GM23338 (cell line): ENCODE results near the gene RAPGEF3. TPM values are rescaled to one million over a fixed set of nuclear protein-coding genes. Genes with fewer than 3 reads are reported as not detected.

Source experiments
- ATAC-seq: fragments of 200-7000 bp; cut with Tn5 transposase; 3 replicates; pipeline ENCODE4 v1.9.1; 2020
- DNase-seq: peaks from one replicate; pipeline ENCODE4 v3.0.0-alpha.2; 2015; ENCODE audit warnings: low spot score
- H2AFZ ChIP-seq: fragments of 200-600 bp; sonication (generic); 2 replicates; pipeline ENCODE4 v1.8.0; 2016; ENCODE audit warnings: antibody characterized with exemption, mild to moderate bottlenecking, moderate library complexity
- H3F3A ChIP-seq: fragments of 200-600 bp; sonication (generic); replicated peaks from 2 replicates; pipeline ENCODE4 v1.8.0; 2017; ENCODE audit warnings: antibody characterized with exemption, mixed run types, low read depth
- H3K27ac ChIP-seq: fragments of 200-600 bp; sonication (generic); 2 replicates; pipeline ENCODE4 v1.6.1; 2016; ENCODE audit warnings: low read depth
- H3K27me3 ChIP-seq: fragments of 200-600 bp; sonication (generic); 2 replicates; pipeline ENCODE4 v1.8.0; 2016; ENCODE audit warnings: mild to moderate bottlenecking, mixed run types, moderate library complexity; ENCODE audit not compliant: insufficient read depth
- H3K36me3 ChIP-seq: fragments of 200-600 bp; sonication (generic); 2 replicates; pipeline ENCODE4 v1.8.0; 2016; ENCODE audit warnings: mild to moderate bottlenecking; ENCODE audit not compliant: insufficient read depth
- H3K4me1 ChIP-seq: fragments of 200-600 bp; sonication (generic); 2 replicates; pipeline ENCODE4 v1.8.0; 2016; ENCODE audit warnings: mild to moderate bottlenecking, moderate library complexity; ENCODE audit not compliant: insufficient read depth
- H3K4me2 ChIP-seq: fragments of 200-600 bp; sonication (generic); 2 replicates; pipeline ENCODE4 v1.7.1; 2017; ENCODE audit warnings: mixed run types
- H3K4me3 ChIP-seq: fragments of 200-600 bp; sonication (generic); 2 replicates; pipeline ENCODE4 v1.6.1; 2016; ENCODE audit warnings: mixed run types
- H3K79me2 ChIP-seq: fragments of 200-600 bp; sonication (generic); replicated peaks from 2 replicates; pipeline ENCODE4 v1.8.0; 2017; ENCODE audit warnings: mild to moderate bottlenecking; ENCODE audit not compliant: insufficient read depth
- H3K9me2 ChIP-seq: fragments of 200-600 bp; sonication (generic); 2 replicates; pipeline ENCODE4 v1.8.0; 2017; ENCODE audit not compliant: insufficient read depth
- H4K20me1 ChIP-seq: fragments of 200-600 bp; sonication (generic); replicated peaks from 2 replicates; pipeline ENCODE4 v1.8.0; 2017; ENCODE audit warnings: mild to moderate bottlenecking; ENCODE audit not compliant: insufficient read depth
- H3K27ac Mint-ChIP-seq: 2 replicates; pipeline ENCODE4 v1.8.0; 2020; ENCODE audit warnings: inconsistent platforms, mild to moderate bottlenecking, moderate library complexity, mixed read lengths
- H3K27me3 Mint-ChIP-seq: 3 replicates; pipeline ENCODE4 v1.8.0; 2022; ENCODE audit warnings: low read depth, mild to moderate bottlenecking, moderate library complexity, mixed read lengths, inconsistent platforms; ENCODE audit not compliant: insufficient read depth, poor library complexity
- H3K36me3 Mint-ChIP-seq: 3 replicates; pipeline ENCODE4 v1.8.0; 2021; ENCODE audit warnings: low read depth, mild to moderate bottlenecking, inconsistent platforms, moderate library complexity, mixed read lengths
- H3K4me1 Mint-ChIP-seq: 3 replicates; pipeline ENCODE4 v1.8.0; 2020; ENCODE audit warnings: mild to moderate bottlenecking, inconsistent platforms, mixed read lengths
- H3K4me3 Mint-ChIP-seq: 3 replicates; pipeline ENCODE4 v1.8.0; 2021; ENCODE audit warnings: moderate library complexity, mild to moderate bottlenecking, inconsistent platforms, mixed read lengths
- H3K9me3 Mint-ChIP-seq: 3 replicates; pipeline ENCODE4 v1.8.0; 2020; ENCODE audit warnings: moderate library complexity, mild to moderate bottlenecking, inconsistent platforms, mixed read lengths
- EZH2 ChIP-seq: fragments of 200-600 bp; sonication (generic); IDR thresholded peaks from one replicate; pipeline ENCODE4 v1.8.0; 2017; ENCODE audit warnings: antibody characterized with exemption, mild to moderate bottlenecking, low read depth; ENCODE audit not compliant: unreplicated experiment
- EZH2phosphoT487 ChIP-seq: fragments of 200-600 bp; sonication (generic); IDR thresholded peaks from one replicate; pipeline ENCODE4 v1.8.1; 2018; ENCODE audit warnings: antibody characterized with exemption; ENCODE audit not compliant: unreplicated experiment
- JUNB ChIP-seq: IDR thresholded peaks from one replicate; pipeline ENCODE4 v1.6.1; 2016; ENCODE audit warnings: antibody characterized with exemption; ENCODE audit not compliant: unreplicated experiment
- NANOG ChIP-seq: IDR thresholded peaks from 2 replicates; pipeline ENCODE4 v1.6.1; 2016; ENCODE audit warnings: antibody characterized with exemption, borderline replicate concordance
- POLR2AphosphoS5 ChIP-seq: IDR thresholded peaks from 2 replicates; pipeline ENCODE4 v1.6.1; 2016; ENCODE audit warnings: antibody characterized with exemption, low read depth
- STAT1 ChIP-seq: IDR thresholded peaks from one replicate; pipeline ENCODE4 v1.6.1; 2016; ENCODE audit warnings: antibody characterized with exemption; ENCODE audit not compliant: unreplicated experiment
- polyA plus RNA-seq: library from polyadenylated mRNA; unstranded; fragments of >200 nt; fragmentation: Nextera tagmentation; extraction: Ambion mirVana; gene quantifications from 2 replicates; pipeline ENCODE4 v1.2.1, GENCODE V29; 2016
- total RNA-seq: library from RNA; depleted of rRNA; stranded (reverse); fragments of >200 nt; shearing (Covaris generic); gene quantifications from 2 replicates; pipeline ENCODE4 v1.2.3, GENCODE V29; 2014
- TF ChIP-seq, protein P1 (sequence below): IDR thresholded peaks from 2 replicates; pipeline ENCODE4 v1.6.1; 2016; ENCODE audit warnings: antibody characterized with exemption
- TF ChIP-seq, protein P2 (sequence below): fragments of 250-450 bp; sonication (Bioruptor Pico); IDR thresholded peaks from 2 replicates; pipeline ENCODE4 v1.5.0; 2020; ENCODE audit warnings: mild to moderate bottlenecking, moderate library complexity
- TF ChIP-seq, protein P3 (sequence below), 2 experiments: fragments of 200-600 bp in 1 of 2; sonication (generic) in 1 of 2; conservative IDR thresholded peaks; 2 replicates each; pipeline versions ENCODE4 v1.5.1 to v1.6.1; 2016 to 2017; ENCODE audit warnings: antibody characterized with exemption in 2 of 2, low read depth in 2 of 2, mild to moderate bottlenecking in 2 of 2, moderate library complexity in 1 of 2
- TF ChIP-seq, protein P4 (sequence below): IDR thresholded peaks from one replicate; pipeline ENCODE4 v1.6.1; 2018; ENCODE audit warnings: antibody characterized with exemption; ENCODE audit not compliant: unreplicated experiment

Gene RAPGEF3
- total and polyA plus RNA-seq, 2 experiments from 2014 or later: 2.3 to 11.8 TPM

DNA sequence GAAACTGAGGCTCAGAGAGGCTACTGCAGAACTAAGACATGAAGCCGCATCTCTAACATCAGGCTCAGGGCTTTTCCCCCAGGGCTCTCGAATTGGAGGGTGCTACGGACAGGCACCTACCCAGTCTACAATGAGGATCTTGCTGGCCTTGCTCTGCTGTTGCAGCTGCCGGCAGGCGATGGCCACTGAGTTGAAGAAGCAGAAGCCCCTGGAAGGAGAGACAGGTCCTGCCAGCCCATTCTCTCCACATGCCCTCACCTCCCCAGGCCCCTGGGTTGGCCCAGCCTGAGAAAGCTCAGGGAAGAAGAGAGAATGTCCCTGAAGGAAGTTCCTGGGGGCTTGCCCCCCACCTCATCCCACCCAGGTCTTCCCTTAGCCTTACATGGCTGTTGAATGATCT lies 30.5 kb upstream of the RAPGEF3 start:
- Histone ChIP-seq H4K20me1 (peaks cover 6% of the 10 kb centered on the region; the same call in 1 of the 2 replicates), H3K36me3 (peaks cover 17% of the 10 kb centered on the region), H3K4me2 (no peak overlapping the region), H3F3A (no peaks in the 10 kb centered on the region), H3K4me1 (no peaks in the 10 kb centered on the region), H3K79me2 (no peaks in the 10 kb centered on the region), H2AFZ (no peak overlapping the region), H3K4me3 (no peak overlapping the region), H3K27me3 (no peaks in the 10 kb centered on the region), H3K9me2 (no peaks in the 10 kb centered on the region), H3K27ac (no peak overlapping the region)
- Mint-ChIP-seq H3K27me3 (peaks cover 11% of the 10 kb centered on the region), H3K9me3 (no peaks in the 10 kb centered on the region; the same call in 2 of the 3 replicates), H3K27ac (no peak overlapping the region), H3K4me3 (no peak overlapping the region), H3K4me1 (no peaks in the 10 kb centered on the region; the same call in 2 of the 3 replicates), H3K36me3 (peaks cover 85% of the 10 kb centered on the region)
- TF ChIP-seq EZH2: no peak
- no peak for TF ChIP-seq STAT1
- TF ChIP-seq POLR2AphosphoS5: no peak
- TF ChIP-seq, protein P1, sequence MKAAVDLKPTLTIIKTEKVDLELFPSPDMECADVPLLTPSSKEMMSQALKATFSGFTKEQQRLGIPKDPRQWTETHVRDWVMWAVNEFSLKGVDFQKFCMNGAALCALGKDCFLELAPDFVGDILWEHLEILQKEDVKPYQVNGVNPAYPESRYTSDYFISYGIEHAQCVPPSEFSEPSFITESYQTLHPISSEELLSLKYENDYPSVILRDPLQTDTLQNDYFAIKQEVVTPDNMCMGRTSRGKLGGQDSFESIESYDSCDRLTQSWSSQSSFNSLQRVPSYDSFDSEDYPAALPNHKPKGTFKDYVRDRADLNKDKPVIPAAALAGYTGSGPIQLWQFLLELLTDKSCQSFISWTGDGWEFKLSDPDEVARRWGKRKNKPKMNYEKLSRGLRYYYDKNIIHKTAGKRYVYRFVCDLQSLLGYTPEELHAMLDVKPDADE: no peak
- TF ChIP-seq, protein P2, sequence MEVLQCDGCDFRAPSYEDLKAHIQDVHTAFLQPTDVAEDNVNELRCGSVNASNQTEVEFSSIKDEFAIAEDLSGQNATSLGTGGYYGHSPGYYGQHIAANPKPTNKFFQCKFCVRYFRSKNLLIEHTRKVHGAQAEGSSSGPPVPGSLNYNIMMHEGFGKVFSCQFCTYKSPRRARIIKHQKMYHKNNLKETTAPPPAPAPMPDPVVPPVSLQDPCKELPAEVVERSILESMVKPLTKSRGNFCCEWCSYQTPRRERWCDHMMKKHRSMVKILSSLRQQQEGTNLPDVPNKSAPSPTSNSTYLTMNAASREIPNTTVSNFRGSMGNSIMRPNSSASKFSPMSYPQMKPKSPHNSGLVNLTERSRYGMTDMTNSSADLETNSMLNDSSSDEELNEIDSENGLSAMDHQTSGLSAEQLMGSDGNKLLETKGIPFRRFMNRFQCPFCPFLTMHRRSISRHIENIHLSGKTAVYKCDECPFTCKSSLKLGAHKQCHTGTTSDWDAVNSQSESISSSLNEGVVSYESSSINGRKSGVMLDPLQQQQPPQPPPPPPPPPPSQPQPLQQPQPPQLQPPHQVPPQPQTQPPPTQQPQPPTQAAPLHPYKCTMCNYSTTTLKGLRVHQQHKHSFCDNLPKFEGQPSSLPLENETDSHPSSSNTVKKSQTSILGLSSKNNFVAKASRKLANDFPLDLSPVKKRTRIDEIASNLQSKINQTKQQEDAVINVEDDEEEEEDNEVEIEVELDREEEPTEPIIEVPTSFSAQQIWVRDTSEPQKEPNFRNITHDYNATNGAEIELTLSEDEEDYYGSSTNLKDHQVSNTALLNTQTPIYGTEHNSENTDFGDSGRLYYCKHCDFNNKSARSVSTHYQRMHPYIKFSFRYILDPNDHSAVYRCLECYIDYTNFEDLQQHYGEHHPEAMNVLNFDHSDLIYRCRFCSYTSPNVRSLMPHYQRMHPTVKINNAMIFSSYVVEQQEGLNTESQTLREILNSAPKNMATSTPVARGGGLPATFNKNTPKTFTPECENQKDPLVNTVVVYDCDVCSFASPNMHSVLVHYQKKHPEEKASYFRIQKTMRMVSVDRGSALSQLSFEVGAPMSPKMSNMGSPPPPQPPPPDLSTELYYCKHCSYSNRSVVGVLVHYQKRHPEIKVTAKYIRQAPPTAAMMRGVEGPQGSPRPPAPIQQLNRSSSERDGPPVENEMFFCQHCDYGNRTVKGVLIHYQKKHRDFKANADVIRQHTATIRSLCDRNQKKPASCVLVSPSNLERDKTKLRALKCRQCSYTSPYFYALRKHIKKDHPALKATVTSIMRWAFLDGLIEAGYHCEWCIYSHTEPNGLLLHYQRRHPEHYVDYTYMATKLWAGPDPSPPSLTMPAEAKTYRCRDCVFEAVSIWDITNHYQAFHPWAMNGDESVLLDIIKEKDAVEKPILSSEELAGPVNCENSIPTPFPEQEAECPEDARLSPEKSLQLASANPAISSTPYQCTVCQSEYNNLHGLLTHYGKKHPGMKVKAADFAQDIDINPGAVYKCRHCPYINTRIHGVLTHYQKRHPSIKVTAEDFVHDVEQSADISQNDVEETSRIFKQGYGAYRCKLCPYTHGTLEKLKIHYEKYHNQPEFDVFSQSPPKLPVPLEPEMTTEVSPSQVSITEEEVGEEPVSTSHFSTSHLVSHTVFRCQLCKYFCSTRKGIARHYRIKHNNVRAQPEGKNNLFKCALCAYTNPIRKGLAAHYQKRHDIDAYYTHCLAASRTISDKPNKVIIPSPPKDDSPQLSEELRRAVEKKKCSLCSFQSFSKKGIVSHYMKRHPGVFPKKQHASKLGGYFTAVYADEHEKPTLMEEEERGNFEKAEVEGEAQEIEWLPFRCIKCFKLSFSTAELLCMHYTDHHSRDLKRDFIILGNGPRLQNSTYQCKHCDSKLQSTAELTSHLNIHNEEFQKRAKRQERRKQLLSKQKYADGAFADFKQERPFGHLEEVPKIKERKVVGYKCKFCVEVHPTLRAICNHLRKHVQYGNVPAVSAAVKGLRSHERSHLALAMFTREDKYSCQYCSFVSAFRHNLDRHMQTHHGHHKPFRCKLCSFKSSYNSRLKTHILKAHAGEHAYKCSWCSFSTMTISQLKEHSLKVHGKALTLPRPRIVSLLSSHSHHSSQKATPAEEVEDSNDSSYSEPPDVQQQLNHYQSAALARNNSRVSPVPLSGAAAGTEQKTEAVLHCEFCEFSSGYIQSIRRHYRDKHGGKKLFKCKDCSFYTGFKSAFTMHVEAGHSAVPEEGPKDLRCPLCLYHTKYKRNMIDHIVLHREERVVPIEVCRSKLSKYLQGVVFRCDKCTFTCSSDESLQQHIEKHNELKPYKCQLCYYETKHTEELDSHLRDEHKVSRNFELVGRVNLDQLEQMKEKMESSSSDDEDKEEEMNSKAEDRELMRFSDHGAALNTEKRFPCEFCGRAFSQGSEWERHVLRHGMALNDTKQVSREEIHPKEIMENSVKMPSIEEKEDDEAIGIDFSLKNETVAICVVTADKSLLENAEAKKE (CRISPR knock-in tag): no peak
- TF ChIP-seq, protein P3, sequence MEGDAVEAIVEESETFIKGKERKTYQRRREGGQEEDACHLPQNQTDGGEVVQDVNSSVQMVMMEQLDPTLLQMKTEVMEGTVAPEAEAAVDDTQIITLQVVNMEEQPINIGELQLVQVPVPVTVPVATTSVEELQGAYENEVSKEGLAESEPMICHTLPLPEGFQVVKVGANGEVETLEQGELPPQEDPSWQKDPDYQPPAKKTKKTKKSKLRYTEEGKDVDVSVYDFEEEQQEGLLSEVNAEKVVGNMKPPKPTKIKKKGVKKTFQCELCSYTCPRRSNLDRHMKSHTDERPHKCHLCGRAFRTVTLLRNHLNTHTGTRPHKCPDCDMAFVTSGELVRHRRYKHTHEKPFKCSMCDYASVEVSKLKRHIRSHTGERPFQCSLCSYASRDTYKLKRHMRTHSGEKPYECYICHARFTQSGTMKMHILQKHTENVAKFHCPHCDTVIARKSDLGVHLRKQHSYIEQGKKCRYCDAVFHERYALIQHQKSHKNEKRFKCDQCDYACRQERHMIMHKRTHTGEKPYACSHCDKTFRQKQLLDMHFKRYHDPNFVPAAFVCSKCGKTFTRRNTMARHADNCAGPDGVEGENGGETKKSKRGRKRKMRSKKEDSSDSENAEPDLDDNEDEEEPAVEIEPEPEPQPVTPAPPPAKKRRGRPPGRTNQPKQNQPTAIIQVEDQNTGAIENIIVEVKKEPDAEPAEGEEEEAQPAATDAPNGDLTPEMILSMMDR (conservative IDR thresholded peaks at IDR 0.05; ENCODE audit: low read depth in 2 of 2): no peak
- TF ChIP-seq, protein P4, sequence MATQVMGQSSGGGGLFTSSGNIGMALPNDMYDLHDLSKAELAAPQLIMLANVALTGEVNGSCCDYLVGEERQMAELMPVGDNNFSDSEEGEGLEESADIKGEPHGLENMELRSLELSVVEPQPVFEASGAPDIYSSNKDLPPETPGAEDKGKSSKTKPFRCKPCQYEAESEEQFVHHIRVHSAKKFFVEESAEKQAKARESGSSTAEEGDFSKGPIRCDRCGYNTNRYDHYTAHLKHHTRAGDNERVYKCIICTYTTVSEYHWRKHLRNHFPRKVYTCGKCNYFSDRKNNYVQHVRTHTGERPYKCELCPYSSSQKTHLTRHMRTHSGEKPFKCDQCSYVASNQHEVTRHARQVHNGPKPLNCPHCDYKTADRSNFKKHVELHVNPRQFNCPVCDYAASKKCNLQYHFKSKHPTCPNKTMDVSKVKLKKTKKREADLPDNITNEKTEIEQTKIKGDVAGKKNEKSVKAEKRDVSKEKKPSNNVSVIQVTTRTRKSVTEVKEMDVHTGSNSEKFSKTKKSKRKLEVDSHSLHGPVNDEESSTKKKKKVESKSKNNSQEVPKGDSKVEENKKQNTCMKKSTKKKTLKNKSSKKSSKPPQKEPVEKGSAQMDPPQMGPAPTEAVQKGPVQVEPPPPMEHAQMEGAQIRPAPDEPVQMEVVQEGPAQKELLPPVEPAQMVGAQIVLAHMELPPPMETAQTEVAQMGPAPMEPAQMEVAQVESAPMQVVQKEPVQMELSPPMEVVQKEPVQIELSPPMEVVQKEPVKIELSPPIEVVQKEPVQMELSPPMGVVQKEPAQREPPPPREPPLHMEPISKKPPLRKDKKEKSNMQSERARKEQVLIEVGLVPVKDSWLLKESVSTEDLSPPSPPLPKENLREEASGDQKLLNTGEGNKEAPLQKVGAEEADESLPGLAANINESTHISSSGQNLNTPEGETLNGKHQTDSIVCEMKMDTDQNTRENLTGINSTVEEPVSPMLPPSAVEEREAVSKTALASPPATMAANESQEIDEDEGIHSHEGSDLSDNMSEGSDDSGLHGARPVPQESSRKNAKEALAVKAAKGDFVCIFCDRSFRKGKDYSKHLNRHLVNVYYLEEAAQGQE: no peak
- no peak for TF ChIP-seq JUNB
- TF ChIP-seq EZH2phosphoT487: no peak
- no peak for TF ChIP-seq NANOG
- no peak for DNase-seq
- ATAC-seq: no peak
